Inflammatory macrophage (primary cell): ENCODE measurements around the gene CDC73.
"Not testable (repeated sequence)": the region's sequence is repeated elsewhere in the genome, so short reads cannot be mapped to it uniquely, and the experiment has no call there.

ENCODE experiments used
- DNase-seq, 2 donors: peaks; one replicate each; pipeline ENCODE4 v3.0.0-alpha.2; 2020 to 2022

The CDC73 gene

DNA sequence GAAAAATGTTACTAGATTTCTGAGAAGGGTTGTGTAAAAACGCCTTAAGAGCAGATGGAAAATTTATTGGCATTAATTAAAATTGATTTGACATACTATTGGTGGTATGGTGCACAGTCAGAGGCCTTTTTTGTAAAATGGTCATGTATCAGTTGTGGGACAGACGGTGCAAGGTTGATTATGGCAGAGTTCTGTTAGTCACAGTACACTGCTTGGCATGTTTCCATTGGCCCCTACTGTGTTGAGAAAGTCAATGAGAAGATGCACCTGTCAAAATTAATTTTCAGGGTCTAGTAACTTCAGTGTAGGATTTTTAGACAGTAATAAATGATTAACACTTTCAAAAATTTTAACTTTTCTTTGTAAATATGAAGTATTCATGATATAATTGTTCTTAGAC, 60.2 kb downstream of the CDC73 start:
- DNase-seq, result no peak

DNA sequence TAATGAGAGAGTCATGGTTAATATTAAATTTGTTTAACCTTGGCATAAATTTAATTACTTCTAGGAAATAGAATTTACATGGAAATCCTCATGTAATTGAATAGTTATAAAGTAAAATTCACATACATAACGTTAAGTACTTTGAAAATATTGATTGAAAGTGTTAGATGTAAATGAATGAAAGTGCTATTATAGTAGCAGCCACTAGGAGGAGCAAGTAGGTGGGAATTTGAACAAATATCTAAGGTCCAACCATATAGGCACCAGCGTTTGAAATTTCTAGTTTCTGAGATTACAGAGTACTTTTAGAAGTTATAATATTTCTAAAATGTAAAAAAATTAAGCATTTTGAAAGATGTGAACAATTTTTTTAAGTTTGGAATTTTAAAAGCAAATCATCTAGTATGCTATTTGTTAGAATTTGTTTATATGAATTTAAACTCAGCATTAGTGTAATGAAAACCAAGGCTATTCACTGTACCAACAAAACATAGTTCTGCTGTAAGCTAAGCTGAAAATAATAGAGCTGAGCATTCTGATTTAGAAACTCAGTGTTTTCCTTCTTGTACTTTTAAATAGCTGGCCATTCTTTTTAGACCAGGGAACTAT, 61.3 kb downstream of the CDC73 start:
- peak; percentile 24 to 57 for DNase-seq

DNA sequence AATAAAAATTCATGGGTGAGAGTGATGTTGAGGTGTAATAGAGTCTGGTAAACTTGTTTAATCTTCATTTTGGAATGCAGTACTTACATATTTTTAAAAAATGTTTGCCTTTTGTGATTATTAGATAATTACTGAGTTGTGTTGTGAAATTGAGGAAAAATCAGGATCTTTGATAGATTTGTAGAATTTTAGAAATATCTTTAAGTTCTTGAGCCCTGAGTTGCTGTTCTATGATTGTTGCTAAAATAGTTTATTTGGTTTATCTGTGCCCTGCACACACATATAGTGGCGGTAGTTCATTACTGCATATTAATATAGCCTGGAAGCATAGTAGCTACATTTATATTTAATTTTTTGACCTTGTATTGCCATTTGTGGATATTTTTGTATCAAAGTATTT, 62.9 kb downstream of the CDC73 start:
- no peak for DNase-seq

DNA sequence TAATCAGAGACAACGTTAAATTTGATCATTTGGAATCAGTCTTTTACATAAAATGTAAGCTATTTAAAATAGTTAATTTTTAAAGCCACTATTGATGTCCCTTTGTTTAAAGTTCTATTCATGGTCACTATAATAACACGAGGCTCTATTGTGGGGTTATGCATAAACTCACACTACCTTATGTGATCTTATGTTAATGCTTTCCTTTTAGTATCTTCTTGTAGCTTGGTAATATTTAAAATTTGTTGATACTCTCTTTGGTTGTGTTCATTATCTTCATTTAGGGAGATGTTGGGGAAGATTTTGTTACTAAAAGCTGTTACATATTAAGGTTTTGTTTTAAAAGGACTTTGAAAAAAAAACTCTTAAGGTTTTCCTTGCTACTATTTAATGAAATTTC, 63.4 kb downstream of the CDC73 start:
- no peak for DNase-seq

DNA sequence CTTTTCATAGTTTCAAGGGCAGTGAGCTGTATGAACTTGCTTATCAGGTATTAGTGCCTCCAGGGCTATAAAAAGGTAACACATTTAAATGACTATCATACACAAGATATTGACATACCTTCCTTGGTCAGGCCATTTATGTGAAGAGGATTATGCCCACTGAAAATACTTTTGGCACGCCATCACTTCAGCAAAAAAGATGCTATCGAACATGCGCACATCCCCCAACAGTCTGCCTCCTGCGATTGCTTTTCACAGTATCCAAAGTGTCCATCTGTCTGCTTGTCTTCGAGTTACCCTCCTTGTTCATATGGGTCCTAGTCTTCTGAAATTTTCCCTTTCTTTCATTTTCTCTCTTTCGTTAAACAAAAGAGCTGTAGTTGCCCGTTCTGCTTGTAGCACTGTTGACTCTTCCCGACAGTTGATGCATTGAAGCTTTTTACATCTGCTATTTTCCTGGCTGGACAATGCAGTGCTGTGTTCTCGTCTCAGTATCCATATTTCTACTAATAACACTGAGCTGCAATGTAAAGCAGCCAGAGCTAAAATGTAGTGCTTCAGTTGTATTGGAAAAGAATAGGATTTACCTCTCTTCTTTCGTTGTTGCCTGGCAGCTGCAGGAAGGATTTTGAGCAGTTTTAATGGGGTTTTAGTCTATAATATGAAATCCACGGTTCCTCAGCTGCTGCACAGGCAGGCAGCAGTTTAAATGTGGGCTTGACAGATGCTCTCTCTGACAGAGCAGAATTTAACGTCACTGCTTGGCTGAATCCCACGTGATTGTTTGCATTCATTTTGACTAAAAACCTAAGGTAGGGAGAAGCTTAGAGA, 64.3 kb downstream of the CDC73 start, which contains the start of gene B3GALT2:
TSS of gene B3GALT2 (minus strand) at position 713 of the 831 bp plus-strand sequence. CDS start 5,051 bp downstream, outside the sequence.
- peak in 1 of 2 donors; percentile 8 for DNase-seq

DNA sequence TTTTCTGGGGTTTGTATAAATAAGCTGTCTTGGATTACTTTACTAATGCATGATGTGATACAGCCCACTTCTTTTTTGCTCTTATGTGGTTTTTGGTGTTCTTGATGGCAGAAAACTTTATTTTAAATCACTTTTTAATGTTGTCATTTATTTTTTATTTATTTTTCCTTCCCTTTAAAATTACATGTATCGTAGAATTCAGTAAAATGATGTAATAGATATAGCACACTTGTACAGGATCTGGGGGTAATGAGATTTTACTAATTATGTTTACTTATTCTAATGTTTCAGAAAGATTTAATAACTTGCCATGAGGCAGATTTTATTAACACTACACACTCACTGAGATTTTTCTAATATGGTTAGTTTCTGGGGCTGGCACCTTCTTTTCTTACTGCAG, 65.3 kb downstream of the CDC73 start:
- DNase-seq, result no peak

DNA sequence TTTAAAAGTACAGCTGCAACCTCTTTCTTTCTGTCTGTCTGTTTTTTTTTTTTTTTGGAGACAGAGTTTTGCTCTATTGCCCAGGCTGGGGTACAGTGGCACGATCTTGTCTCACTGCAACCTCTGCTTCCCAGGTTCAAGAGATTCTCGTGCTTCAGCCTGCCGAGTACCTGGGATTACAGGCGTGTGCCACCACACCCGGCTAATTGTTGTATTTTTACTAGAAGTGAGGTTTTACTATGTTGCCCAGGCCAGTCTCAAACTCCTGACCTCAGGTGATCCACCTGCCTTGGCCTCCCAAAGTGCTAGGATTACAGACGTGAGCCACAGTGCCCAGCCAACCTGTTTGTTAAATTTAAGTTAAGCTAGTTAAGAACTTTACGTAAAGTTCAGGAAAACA, 67.1 kb downstream of the CDC73 start:
- DNase-seq, result not testable (repeated sequence)

DNA sequence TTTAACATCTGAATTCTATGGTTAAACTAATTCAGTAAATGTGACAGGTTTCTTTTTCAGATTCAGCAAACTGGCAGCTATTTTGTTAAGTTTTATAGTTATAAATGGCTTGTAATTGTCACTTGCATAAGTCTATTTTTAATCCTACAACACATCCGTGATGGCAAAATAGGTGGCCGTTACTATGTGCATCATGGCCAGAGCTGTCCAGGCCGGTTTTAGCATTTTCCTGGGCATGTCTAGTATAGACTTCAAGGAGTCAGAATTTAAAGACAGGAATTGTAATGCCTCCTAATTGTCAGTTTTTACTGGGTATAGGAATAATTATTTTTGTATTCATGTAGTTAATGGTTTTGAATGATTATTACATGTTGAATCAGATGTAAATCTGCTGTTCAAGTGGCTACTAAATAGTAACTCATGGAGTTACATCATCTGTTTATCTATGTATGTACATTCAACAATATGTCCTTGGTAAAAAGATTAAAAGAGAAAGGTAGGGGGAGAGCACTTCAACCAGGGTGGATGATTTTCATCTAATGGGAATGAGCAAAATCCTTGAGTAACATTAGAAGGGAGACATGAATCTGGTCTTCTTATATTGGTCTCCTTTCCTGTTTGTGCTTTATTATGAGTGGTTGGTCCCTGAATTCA, 67.7 kb downstream of the CDC73 start:
- no peak for DNase-seq

DNA sequence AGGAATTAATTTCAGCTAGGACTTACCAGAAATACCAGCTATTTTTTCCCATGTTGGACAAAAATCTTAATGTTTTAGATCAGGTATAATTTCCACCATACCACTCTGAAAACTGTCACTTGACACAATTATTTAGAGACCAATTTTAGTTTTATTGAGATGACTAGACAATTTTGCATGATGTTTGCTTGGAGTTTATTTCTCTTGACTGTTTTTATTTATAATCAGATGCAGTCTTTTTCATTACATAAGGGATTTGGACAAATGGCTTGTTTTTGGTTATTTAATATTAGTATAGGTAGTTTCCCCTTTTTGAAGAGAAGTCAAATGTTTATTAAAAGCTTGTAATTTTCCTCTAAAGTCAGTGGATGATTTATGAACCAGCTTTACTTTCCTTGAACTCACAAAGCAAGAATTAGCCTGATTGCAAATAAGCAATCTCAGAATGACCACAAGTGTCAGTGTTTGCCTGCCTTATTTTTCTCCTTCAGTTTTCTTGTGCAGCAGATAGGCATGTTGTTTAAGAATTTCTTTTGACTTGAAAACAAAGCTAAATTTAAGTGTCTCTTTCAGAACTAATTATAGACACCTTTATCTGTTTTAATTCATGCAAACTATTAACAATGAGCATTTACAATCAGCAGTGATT, 68.4 kb downstream of the CDC73 start:
- DNase-seq, result no peak

DNA sequence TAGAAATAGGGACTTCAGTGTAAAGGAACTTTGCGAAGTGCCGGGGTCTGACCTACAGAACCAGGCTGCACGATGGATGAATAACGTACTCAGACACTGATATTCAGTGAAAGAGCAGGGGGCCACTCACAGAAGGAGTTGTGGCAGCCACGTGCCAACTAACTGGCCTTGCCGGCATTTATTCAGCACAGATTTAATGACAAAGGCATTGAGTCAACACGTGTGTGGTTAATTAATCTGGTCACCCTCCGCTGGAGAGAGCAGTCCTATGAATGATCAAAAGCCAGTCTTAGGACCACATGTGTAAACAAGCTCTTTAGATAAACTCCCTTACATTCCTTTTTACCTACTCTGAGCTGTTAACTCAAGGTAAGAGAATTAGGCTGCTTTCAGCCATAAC, 70.8 kb downstream of the CDC73 start:
- no peak for DNase-seq

DNA sequence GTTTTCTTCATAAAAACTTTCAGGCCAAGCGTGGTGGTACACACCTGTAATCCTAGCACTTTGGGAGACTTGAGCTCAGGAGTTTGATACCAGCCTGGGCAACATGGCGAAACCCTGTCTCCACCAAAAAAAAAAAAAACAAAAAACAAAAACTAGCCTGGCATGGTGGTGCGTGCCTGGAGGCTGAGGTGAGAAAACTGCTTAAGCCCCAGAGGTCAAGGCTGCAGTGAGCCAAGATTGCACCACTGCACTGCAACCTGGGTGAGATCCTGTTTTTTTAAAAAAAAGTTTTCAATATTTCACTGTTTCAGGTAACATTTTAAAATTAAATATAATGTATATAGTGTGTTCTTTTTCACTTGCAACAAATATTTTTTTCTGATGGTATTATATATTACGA, 78.1 kb downstream of the CDC73 start:
- DNase-seq, result no peak

DNA sequence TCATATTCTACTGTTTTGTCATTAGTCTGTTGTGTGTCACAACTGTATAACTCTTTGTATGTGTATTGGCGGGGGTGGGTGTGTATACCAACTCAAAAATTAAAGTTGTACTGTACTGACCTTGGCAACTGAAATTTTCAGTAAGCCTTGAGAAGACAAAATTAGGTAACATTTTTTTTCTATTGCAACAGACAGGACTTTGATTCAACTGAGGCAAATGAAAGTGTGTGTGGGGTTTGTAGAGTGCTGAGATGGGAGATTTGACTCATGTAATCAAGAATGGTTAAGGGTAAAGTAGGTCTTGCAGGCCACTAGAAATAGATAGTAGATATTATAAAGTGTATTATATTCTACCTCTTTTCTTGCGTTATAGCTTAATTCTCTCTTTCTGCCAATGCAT, 79.2 kb downstream of the CDC73 start:
- peak in 1 of 2 donors; percentile 10 for DNase-seq

DNA sequence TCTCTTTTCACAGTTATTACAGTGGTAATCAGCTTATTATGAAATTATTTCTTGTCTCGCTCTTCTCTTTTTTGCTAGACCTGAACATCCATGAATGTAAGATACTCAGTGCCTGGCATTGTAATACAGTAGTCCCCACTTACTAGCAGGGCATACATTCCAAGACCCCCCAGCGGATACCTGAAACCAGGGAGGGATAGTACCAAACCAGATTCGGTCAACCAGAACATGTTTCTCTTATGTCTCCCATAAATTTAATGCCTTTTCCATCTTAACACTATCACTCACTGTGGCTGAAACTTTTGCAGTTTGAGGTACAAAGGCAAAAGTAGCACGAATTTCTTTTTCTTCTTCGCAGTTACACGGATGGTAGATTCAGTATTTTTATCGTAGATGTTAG, 89.2 kb downstream of the CDC73 start:
- DNase-seq, result no peak

DNA sequence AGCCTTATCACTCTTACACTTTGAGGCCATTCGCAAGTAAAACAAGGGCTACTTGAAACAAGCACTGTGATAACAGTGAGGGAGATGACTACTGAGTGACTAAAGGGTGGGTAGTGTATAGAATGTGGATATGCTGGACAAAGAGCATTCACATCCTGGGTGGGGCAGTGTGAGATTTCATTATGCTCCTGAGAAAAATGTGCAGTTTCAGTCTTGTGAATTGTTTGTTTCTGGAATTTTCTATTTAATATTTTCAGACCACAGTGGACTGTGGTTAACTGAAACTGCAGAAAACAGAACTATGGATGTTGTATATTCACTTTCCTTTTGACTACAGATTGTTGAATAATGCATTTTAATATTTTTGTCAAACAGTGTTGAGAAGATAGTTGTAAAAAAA, 89.7 kb downstream of the CDC73 start:
- DNase-seq, result no peak

DNA sequence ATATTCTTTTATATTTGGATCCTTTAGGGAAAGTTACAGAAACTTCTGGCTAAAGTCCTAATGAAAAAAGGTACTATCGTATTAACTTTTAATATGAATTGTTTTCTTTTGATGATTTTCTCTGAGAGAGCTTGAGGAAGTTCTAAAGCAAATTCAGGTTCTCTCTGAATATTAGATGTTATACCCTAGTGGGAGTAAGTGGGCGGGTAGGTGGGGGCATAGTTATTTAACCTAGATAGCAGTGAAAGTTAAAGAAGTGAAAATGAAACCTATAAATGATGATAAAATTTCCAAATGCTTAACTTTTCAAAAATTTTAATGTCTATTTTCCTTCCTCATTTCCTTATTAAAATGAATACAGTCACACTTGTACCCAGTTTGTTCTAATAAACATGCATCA, 90.8 kb downstream of the CDC73 start:
- no peak for DNase-seq

DNA sequence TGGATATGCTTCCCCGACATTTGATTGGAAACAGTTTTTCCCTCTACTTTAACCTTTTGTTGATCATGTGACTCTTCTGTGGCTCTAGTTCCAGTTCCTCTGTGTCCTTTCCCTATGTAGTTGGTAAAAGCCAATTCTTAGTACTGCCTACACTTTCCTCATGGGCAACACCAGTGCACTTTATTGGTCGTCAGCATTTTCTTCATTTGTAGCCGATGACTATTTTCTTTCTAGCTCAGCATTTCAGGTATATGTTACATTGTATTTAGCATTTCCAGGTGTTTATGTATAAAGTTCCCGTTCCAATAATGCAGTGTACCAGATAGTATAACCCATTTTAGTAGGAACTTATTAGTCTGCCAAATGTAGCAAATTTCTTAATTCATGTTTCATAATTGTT, 92.2 kb downstream of the CDC73 start:
- no peak for DNase-seq

DNA sequence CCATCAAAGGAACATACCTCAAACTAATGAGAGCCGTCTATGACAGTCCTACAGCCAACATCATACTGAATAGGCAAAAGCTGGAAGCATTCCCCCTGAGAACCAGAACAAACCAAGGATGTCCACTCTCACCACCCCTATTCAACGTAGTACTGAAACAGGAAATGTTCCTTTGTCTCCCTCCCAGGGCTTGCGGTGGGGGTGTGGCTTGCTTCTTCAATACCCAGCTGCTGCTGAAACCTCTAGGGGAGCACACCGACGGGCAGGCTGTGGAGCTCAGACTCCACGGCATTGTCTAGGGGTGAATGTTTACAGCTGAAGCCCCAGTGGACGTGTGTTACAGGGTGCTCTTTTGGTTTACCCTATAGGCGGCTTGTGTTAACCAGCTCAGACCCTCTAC, 95.1 kb downstream of the CDC73 start:
- no peak for DNase-seq

DNA sequence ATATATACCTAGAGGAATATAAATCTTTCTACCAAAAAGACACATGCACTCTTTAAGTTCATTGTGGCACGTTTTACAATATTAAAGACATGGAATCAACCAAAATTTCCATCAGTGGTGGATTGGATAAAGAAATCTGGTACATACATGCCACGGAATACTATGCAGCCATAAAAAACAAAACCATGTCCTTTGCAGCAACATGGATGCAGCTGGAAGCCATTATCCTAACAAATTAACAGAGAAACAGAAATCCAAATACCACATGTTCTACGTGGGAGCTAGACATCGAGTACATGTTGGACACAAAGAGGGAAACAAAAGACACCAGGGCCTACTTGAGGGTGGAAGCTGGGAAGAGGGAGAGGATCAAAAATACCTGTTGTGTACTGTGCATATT, 97.6 kb downstream of the CDC73 start:
- no peak for DNase-seq

DNA sequence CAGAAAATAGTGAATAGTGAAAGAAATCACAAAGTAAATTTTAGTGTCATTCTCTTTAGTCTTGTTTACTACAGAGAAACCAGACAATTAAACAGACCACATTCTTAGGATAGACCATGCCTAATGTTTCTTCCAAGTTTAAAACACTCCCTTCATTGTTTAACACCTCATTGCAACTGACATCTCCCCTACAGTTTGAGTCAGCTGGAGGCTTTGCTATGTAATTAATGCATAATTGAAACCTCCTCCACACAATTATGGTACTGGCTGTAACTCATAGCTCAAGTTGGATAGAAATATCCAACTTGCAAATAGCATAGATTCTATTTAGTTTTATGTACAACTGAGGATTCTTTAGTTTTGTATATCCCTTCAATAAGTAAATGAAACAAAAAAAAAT, 99.8 kb downstream of the CDC73 start:
- DNase-seq, result no peak

DNA sequence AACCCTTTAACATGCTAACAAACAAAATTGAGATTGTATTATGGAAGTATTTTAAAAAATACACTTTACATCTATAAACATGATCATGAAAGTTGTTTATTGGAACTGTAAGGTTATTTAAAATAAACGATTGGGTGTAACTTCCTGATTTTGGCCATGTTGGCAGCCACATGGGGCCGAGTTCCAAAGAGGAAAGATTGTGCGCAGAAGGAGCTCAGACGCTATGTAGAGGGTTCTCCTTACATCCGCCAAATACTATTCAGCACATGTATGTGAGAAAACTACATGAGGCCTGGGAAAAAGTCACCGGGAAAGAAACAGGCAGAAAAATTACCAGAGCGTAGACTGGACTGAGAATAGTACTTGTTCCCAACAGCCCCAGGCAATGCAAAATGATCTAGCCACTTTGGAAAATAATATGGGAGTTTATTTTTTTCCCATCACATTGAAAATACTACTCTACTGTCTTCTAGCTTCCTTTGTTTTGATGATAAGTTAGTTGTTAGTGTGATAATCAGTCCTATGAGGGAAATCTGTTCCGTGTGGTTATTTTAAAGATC, 100.3 kb downstream of the CDC73 start:
- no peak for DNase-seq

DNA sequence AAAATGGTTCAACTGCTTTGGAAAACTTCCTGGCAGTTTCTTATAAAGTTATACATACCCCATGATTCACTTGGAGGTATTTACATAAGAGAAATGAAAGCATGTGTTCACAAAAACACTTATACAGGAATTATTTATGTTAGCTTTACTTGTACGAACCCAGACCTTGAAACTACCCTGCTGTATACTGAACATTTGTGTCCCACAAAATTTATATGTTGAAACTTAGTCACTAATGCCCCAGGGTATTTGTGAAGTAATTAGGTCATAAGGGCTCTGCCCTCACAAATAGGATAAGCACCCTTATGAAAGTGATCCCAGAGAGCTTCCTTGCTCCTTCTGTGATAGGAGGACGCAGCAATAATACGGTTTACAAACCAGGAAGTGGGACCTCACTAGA, 107.3 kb downstream of the CDC73 start:
- no peak for DNase-seq

DNA sequence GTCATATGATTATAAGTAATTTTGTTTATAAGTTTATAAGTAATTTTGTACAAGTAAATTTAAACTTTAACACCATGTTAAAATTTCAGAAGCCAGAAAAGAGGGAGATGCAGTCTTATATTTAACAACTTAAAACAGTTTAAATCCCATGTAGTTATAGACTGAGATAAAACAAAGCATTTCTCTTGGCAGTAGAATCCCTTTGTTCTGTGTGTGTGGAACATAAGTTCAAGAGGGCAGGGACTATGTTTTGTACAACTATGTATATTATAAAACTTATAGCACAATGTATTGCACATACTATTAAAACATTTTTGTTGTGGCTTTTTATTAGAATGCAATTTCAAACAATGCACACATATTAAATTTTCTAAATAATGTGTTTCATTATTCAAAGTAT, 109.3 kb downstream of the CDC73 start:
- DNase-seq, result not testable (repeated sequence)

DNA sequence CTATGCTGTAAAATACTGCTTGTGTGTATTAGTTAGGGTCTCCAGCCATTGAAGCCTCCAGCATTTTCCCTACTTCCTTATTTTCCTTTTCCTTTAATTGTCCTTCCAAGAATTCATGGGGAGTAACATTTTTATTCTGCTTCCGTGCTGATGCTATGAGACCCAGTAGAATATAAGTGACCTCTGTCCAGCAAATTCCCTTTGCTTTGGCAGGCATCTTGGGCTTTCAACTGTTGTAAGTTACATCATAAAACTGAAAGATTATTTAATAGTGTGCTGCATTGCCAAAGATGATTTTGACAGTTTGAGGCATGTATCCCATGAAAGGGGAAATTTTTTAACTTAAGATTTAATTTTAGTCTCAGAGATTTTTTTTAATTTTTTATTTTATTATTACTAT, 112.7 kb downstream of the CDC73 start:
- no peak for DNase-seq
